H1 (cell line): ENCODE data around the gene PAPOLA. TPM values are rescaled to one million over a fixed set of nuclear protein-coding genes. Genes with fewer than 3 reads are reported as not detected.

Experiments
- ASH2L ChIP-seq: fragments of 200-600, 300-600 bp; sonication (generic); IDR thresholded peaks from one replicate; pipeline ENCODE4 v1.7.1; 2017; ENCODE audit warnings: low read length
- CBX5 ChIP-seq: fragments of 300-800, 300-1000 bp; sonication (generic); IDR thresholded peaks from 2 replicates; pipeline ENCODE4 v1.7.1; 2016; ENCODE audit warnings: antibody characterized with exemption, low read length, low read depth
- E2F6 ChIP-seq: IDR thresholded peaks from 2 replicates; pipeline ENCODE4 v1.6.1; 2012; ENCODE audit warnings: inconsistent platforms
- EZH2 ChIP-seq: fragments of 200-600 bp; sonication (generic); IDR thresholded peaks from 2 replicates; pipeline ENCODE4 v1.7.1; 2012; ENCODE audit warnings: low read depth, mild to moderate bottlenecking, moderate library complexity, low read length, inconsistent platforms; ENCODE audit not compliant: severe bottlenecking
- HDAC2 ChIP-seq, 2 experiments: fragments of 300-600 bp in 1 of 2; sonication (generic) in 1 of 2; IDR thresholded peaks; 2 replicates each; pipeline ENCODE4 v1.6.1; 2011 to 2012; ENCODE audit warnings: low read depth in 2 of 2, low read length in 2 of 2, mild to moderate bottlenecking in 2 of 2, moderate library complexity in 2 of 2, borderline replicate concordance in 1 of 2, inconsistent platforms in 1 of 2
- JUN ChIP-seq: IDR thresholded peaks from 2 replicates; pipeline ENCODE4 v1.6.1; 2011; ENCODE audit warnings: low read depth, mild to moderate bottlenecking, improper control_type of control experiment, low read length
- NANOG ChIP-seq: IDR thresholded peaks from 2 replicates; pipeline ENCODE4 v1.6.1; 2011; ENCODE audit warnings: low read length, low read depth, mild to moderate bottlenecking, inconsistent platforms; ENCODE audit not compliant: insufficient read depth, poor library complexity, severe bottlenecking
- PHF8 ChIP-seq: fragments of 200-600 bp; sonication (generic); conservative IDR thresholded peaks from 2 replicates; pipeline ENCODE4 v1.7.1; 2012; ENCODE audit warnings: low read depth, mild to moderate bottlenecking, inconsistent platforms, low read length, moderate library complexity
- POLR2A ChIP-seq, 2 experiments: IDR thresholded peaks; 1 replicate in 1 of 2; 2 replicates in 1 of 2; pipeline ENCODE4 v1.6.1; 2011; ENCODE audit warnings: low read depth in 2 of 2, low read length in 2 of 2, mild to moderate bottlenecking in 2 of 2; ENCODE audit errors: control extremely low read depth in 1 of 2
- POLR2AphosphoS5 ChIP-seq: IDR thresholded peaks from 2 replicates; pipeline ENCODE4 v1.6.1; 2011; ENCODE audit warnings: low read depth, low read length
- RAD21 ChIP-seq, 2 experiments: IDR thresholded peaks in 1 of 2; conservative IDR thresholded peaks in 1 of 2; 2 replicates each; pipeline ENCODE4 v1.6.1; 2011; ENCODE audit warnings: low read depth in 2 of 2, low read length in 2 of 2, improper control_type of control experiment in 1 of 2, inconsistent platforms in 1 of 2, mild to moderate bottlenecking in 1 of 2, moderate library complexity in 1 of 2
- RBBP5 ChIP-seq: IDR thresholded peaks from 2 replicates; pipeline ENCODE4 v1.7.1; 2012; ENCODE audit warnings: low read depth, mild to moderate bottlenecking, inconsistent platforms, low read length, moderate library complexity, borderline replicate concordance
- RXRA ChIP-seq: IDR thresholded peaks from 2 replicates; pipeline ENCODE4 v1.6.1; 2011; ENCODE audit warnings: low read depth, mild to moderate bottlenecking, low read length, moderate library complexity; ENCODE audit not compliant: insufficient read depth
- SAP30 ChIP-seq: fragments of 300-600 bp; sonication (generic); IDR thresholded peaks from 2 replicates; pipeline ENCODE4 v1.7.1; 2012; ENCODE audit warnings: low read length, moderate library complexity, mild to moderate bottlenecking, inconsistent platforms; ENCODE audit not compliant: insufficient read depth, insufficient replicate concordance
- SIX5 ChIP-seq: IDR thresholded peaks from 2 replicates; pipeline ENCODE4 v1.6.1; 2011; ENCODE audit warnings: mild to moderate bottlenecking, low read depth, low read length
- TAF7 ChIP-seq: optimal IDR thresholded peaks from 2 replicates; pipeline ENCODE3; 2011; ENCODE audit warnings: low read depth, mild to moderate bottlenecking, inconsistent platforms, low read length, moderate library complexity, borderline replicate concordance
- TEAD4 ChIP-seq: IDR thresholded peaks from 2 replicates; pipeline ENCODE4 v1.6.1; 2012; ENCODE audit warnings: low read depth, low read length, inconsistent platforms, mixed read lengths
- polyA plus RNA-seq, 7 experiments: library from polyadenylated mRNA; depleted of rRNA in 3 of 7; stranded (reverse) in 5 of 7; unstranded in 2 of 7; fragments of >200 nt in 5 of 7; fragments of 200-250 nt in 2 of 7; gene quantifications; 1 replicate in 5 of 7; 2 replicates in 1 of 7; 4 replicates in 1 of 7; pipeline versions ENCODE4 v1.2.1 to v1.2.3, GENCODE V29; 2011 to 2013; ENCODE audit warnings: missing spikeins in 2 of 7, mixed read lengths in 2 of 7
- total RNA-seq: library from RNA; stranded (reverse); fragmentation: NEBNext Ultra II Directional; extraction: Animal tissue kit (Norgen Biotek cat#: 25700); gene quantifications from 2 replicates; pipeline ENCODE4 v1.2.1, GENCODE V29; 2021

Gene PAPOLA
- total and polyA plus RNA-seq, 2 of the 8 experiments (the other 6 are each of a cell fraction or from before 2014, with no cell fraction given), result 163 to 239 TPM

GRCh38 chr14:96501740-96502620, at the start of gene PAPOLA (continued):
- TF ChIP-seq HDAC2 (IDR thresholded peaks at IDR 0.05; ENCODE audit: borderline replicate concordance in 1 of 2, low read depth in 2 of 2, low read length in 2 of 2) (peak in 1 of 2 experiments; percentile 67; a peak in 1 of 4 replicates), EZH2 (no peak), NANOG (peak; percentile 51), TAF7 (peak; percentile 46), SAP30 (no peak), RXRA (no peak), ASH2L (peak; percentile 48), SIX5 (peak; percentile 42; the same call in 1 of the 2 replicates), PHF8 (peak; percentile 93), POLR2A (IDR thresholded peaks at IDR 0.05; ENCODE audit: control extremely low read depth in 1 of 2, low read depth in 2 of 2, low read length in 2 of 2) (peak; percentile 92 to 97), JUN (no peak), TEAD4 (no peak), RBBP5 (0 out of 2 replicates have a peak, but pooled peaks have one; percentile 39), CBX5 (no peak), E2F6 (peak; percentile 97), RAD21 (IDR thresholded peaks at IDR 0.05 in 1 of 2, conservative IDR thresholded peaks at IDR 0.05 in 1 of 2; ENCODE audit: low read depth in 2 of 2, low read length in 2 of 2) (no peak), POLR2AphosphoS5 (peak; percentile 93)
